ENCODE data around the gene TNFRSF6B.

GRCh38 chr20:63736893-63737694 lies 40.6 kb downstream of the TNFRSF6B start:
- TF ChIP-seq CTCF (IDR thresholded peaks at IDR 0.05; ENCODE audit: extremely low read depth in 1 of 2, insufficient read depth in 1 of 2, low read depth in 1 of 2, low read length in 2 of 2) (no peak), MAX (IDR thresholded peaks at IDR 0.05; ENCODE audit: insufficient read depth, insufficient read length) (no peak), EZH2 (IDR thresholded peaks at IDR 0.05; ENCODE audit: borderline replicate concordance, low read depth, low read length, severe bottlenecking) (no peak), JUN (IDR thresholded peaks at IDR 0.05; ENCODE audit: borderline replicate concordance, insufficient read depth, insufficient read length, low read depth) (no peak), POLR2AphosphoS5 (IDR thresholded peaks at IDR 0.05; ENCODE audit: insufficient read depth, low read depth, low read length) (no peak), MYC (IDR thresholded peaks at IDR 0.05; ENCODE audit: low read depth, low read length) (no peak), POLR2A (IDR thresholded peaks at IDR 0.05; ENCODE audit: low read depth, low read length) (no peak)
